Cardiac fibroblast (primary cell): Measurements from ENCODE around the gene GATB.
A peak's percentile ranks its signal among the peaks of the same experiment; 100 is the strongest.

Experiments used
- DNase-seq, 2 donors: peaks; one replicate each; pipeline versions ENCODE4 v3.0.0 to v3.0.0-alpha.2; 2010; ENCODE audit warnings: low read depth in 2 of 2
- H3K4me3 ChIP-seq, 2 donors: replicated peaks in 1 of 2; 1 replicate in 1 of 2; 2 replicates in 1 of 2; pipeline ENCODE4 v1.5.1; 2011; ENCODE audit warnings: low read depth in 2 of 2, low read length in 2 of 2, mild to moderate bottlenecking in 2 of 2, moderate library complexity in 1 of 2
- TF ChIP-seq, protein P1 (sequence below): IDR thresholded peaks from one replicate; pipeline ENCODE4 v1.5.1; 2011; ENCODE audit warnings: low read depth, mild to moderate bottlenecking, low read length, inconsistent platforms

The GATB gene

GRCh38 chr4:151774324-151774723 is 13.5 kb upstream of the GATB start:
- DNase-seq: no peak
- H3K4me3 ChIP-seq: no peak overlapping the region
- TF ChIP-seq, protein P1, sequence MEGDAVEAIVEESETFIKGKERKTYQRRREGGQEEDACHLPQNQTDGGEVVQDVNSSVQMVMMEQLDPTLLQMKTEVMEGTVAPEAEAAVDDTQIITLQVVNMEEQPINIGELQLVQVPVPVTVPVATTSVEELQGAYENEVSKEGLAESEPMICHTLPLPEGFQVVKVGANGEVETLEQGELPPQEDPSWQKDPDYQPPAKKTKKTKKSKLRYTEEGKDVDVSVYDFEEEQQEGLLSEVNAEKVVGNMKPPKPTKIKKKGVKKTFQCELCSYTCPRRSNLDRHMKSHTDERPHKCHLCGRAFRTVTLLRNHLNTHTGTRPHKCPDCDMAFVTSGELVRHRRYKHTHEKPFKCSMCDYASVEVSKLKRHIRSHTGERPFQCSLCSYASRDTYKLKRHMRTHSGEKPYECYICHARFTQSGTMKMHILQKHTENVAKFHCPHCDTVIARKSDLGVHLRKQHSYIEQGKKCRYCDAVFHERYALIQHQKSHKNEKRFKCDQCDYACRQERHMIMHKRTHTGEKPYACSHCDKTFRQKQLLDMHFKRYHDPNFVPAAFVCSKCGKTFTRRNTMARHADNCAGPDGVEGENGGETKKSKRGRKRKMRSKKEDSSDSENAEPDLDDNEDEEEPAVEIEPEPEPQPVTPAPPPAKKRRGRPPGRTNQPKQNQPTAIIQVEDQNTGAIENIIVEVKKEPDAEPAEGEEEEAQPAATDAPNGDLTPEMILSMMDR: no peak

DNA sequence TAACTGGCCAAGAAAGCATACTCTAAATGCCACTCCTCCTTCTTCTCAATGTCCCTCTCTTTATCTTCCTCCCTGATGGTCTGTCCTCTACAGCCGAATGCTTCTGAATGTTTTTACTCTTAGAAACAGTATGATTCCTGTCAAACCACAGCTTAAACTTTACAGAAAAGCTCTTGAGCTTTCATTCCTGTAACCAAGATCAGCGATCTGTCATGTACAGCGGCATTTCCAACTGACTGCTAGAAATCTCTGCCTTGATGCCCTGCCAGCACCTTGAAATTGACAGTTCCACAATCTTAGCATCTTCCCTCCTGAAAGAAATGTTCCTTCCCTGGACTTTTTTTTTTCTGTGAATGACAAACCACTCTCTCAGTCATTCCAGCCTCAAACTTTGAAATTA is 11.5 kb upstream of the GATB start:
- no peak for DNase-seq
- TF ChIP-seq, protein P1: no peak
- no peak overlapping the region for H3K4me3 ChIP-seq

GRCh38 chr4:151771664-151772063 is 10.9 kb upstream of the GATB start:
- no peak overlapping the region for H3K4me3 ChIP-seq
- DNase-seq: peak; percentile 2
- TF ChIP-seq, protein P1: no peak

DNA sequence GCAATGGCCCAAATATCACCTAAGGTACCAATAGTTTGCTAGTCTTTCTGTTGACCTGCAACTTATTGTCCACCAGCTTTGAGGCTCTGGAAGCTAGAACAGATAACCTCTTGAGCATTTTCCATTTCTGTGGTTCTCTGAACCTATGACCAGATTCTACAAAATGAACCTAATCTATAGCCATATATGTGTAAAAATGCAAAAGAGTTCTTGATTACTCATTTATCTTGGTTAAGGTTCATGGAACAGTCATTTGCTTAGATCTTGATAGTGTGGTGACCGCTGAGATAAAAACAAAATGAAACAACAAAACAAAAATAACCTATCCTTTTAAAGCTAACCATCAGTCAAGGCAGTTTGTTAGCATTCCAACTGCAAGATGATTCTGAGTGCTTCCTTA is 9.3 kb upstream of the GATB start:
- H3K4me3 ChIP-seq: no peak overlapping the region
- TF ChIP-seq, protein P1: no peak
- no peak for DNase-seq

GRCh38 chr4:151768835-151769234 is 8.0 kb upstream of the GATB start:
- H3K4me3 ChIP-seq: no peak overlapping the region
- TF ChIP-seq, protein P1: no peak
- no peak for DNase-seq

GRCh38 chr4:151766691-151767090 is 5.9 kb upstream of the GATB start:
- no peak for DNase-seq
- TF ChIP-seq, protein P1: no peak
- H3K4me3 ChIP-seq: no peak overlapping the region

GRCh38 chr4:151760002-151760401 is 805 bp downstream of the GATB start:
- TF ChIP-seq, protein P1: no peak
- DNase-seq: no peak
- H3K4me3 ChIP-seq: peak overlapping the region; percentile 60 to 78
